Measurements from ENCODE around the gene PLPPR5. TPM values are rescaled to one million over a fixed set of nuclear protein-coding genes. Genes with fewer than 3 reads are reported as not detected.

Gene PLPPR5
- total RNA-seq, 4 donors from 2014 or later, result 0.12 to 0.13 TPM; not detected in 2

GRCh38 chr1:98940722-98941079, 64.0 kb downstream of the PLPPR5 start:
- H3K4me1 ChIP-seq, result no peaks in the 10 kb centered on the region
- no peak for ATAC-seq
- WGBS, 2 donors (ENCODE audit: low coverage in 1 of 2), result 72 to 81% methylated on average over 3 to 4 of the region's 4 CpGs
- TF ChIP-seq CTCF (IDR thresholded peaks at IDR 0.05) (no peak), POLR2A (IDR thresholded peaks at IDR 0.05) (no peak), POLR2AphosphoS5 (IDR thresholded peaks at IDR 0.05) (no peak), EP300 (IDR thresholded peaks at IDR 0.05) (no peak)
- no peak overlapping the region for H3K4me3 ChIP-seq
- H3K27me3 ChIP-seq, result no peaks in the 10 kb centered on the region
- no peaks in the 10 kb centered on the region for H3K9me3 ChIP-seq
- no peak overlapping the region for H3K27ac ChIP-seq
- H3K36me3 ChIP-seq, result no peaks in the 10 kb centered on the region

GRCh38 chr1:98940069-98940721, 64.5 kb downstream of the PLPPR5 start:
- no peaks in the 10 kb centered on the region for H3K27me3 ChIP-seq
- H3K4me1 ChIP-seq, result no peaks in the 10 kb centered on the region
- WGBS, 2 donors (ENCODE audit: low coverage in 1 of 2), result 82 to 85% methylated on average over 2 to 4 of the region's 4 CpGs
- ATAC-seq, result no peak
- H3K36me3 ChIP-seq, result no peaks in the 10 kb centered on the region
- no peak overlapping the region for H3K27ac ChIP-seq
- H3K9me3 ChIP-seq, result no peaks in the 10 kb centered on the region
- TF ChIP-seq CTCF (IDR thresholded peaks at IDR 0.05) (no peak), EP300 (IDR thresholded peaks at IDR 0.05) (no peak), POLR2AphosphoS5 (IDR thresholded peaks at IDR 0.05) (no peak), POLR2A (IDR thresholded peaks at IDR 0.05) (no peak)
- no peak overlapping the region for H3K4me3 ChIP-seq

GRCh38 chr1:98939471-98939870, 65.2 kb downstream of the PLPPR5 start:
- TF ChIP-seq POLR2A (IDR thresholded peaks at IDR 0.05), result no peak
- no peak for TF ChIP-seq EP300 (IDR thresholded peaks at IDR 0.05)
- TF ChIP-seq CTCF (IDR thresholded peaks at IDR 0.05), result no peak
- no peak for TF ChIP-seq POLR2AphosphoS5 (IDR thresholded peaks at IDR 0.05)
- no peak for ATAC-seq
- no peaks in the 10 kb centered on the region for H3K4me1 ChIP-seq

GRCh38 chr1:98937347-98937746, 67.3 kb downstream of the PLPPR5 start:
- H3K36me3 ChIP-seq, result no peaks in the 10 kb centered on the region
- H3K4me1 ChIP-seq, result no peaks in the 10 kb centered on the region
- H3K9me3 ChIP-seq, result no peaks in the 10 kb centered on the region
- no peak overlapping the region for H3K27ac ChIP-seq
- no peaks in the 10 kb centered on the region for H3K27me3 ChIP-seq
- no peak for ATAC-seq
- TF ChIP-seq POLR2AphosphoS5 (IDR thresholded peaks at IDR 0.05), result no peak
- no peak for TF ChIP-seq EP300 (IDR thresholded peaks at IDR 0.05)
- TF ChIP-seq CTCF (IDR thresholded peaks at IDR 0.05), result no peak
- no peak for TF ChIP-seq POLR2A (IDR thresholded peaks at IDR 0.05)
- H3K4me3 ChIP-seq, result no peak overlapping the region

More at GRCh38 chr1:98939471-98939870, 65.2 kb downstream of the PLPPR5 start:
- 81 to 92% methylated on average over 4 to 5 of the region's 5 CpGs for WGBS, 2 donors (ENCODE audit: low coverage in 1 of 2)
- no peaks in the 10 kb centered on the region for H3K27me3 ChIP-seq
- H3K27ac ChIP-seq, result no peak overlapping the region
- no peaks in the 10 kb centered on the region for H3K9me3 ChIP-seq
- no peaks in the 10 kb centered on the region for H3K36me3 ChIP-seq
- no peak overlapping the region for H3K4me3 ChIP-seq

- no peaks in the 10 kb centered on the region for H3K27me3 ChIP-seq
- H3K4me1 ChIP-seq, result no peaks in the 10 kb centered on the region
- 36 to 59% methylated on average over 5 of the region's 5 CpGs for WGBS, 2 donors (ENCODE audit: low coverage in 1 of 2)
- no peak for ATAC-seq
- no peaks in the 10 kb centered on the region for H3K36me3 ChIP-seq
- H3K27ac ChIP-seq, result no peak overlapping the region
- H3K9me3 ChIP-seq, result no peaks in the 10 kb centered on the region
- H3K4me3 ChIP-seq, result no peak overlapping the region
- TF ChIP-seq POLR2AphosphoS5 (IDR thresholded peaks at IDR 0.05) (no peak), EP300 (IDR thresholded peaks at IDR 0.05) (no peak), POLR2A (IDR thresholded peaks at IDR 0.05) (no peak), CTCF (IDR thresholded peaks at IDR 0.05) (no peak)
Observed at GRCh38 chr1:98932184-98932583, 72.5 kb downstream of the PLPPR5 start.

All from gastroesophageal sphincter (tissue), 4 donors.